OCI-M2 (cell line): Measurements from ENCODE around the gene AGPAT3.
A peak's percentile ranks its signal among the peaks of the same experiment; 100 is the strongest.

Experiments used
- DNase-seq: peaks from one replicate; lab custom pipeline; 2025; ENCODE audit not compliant: unreplicated experiment; lab: John Stamatoyannopoulos, UW

Gene AGPAT3

DNA sequence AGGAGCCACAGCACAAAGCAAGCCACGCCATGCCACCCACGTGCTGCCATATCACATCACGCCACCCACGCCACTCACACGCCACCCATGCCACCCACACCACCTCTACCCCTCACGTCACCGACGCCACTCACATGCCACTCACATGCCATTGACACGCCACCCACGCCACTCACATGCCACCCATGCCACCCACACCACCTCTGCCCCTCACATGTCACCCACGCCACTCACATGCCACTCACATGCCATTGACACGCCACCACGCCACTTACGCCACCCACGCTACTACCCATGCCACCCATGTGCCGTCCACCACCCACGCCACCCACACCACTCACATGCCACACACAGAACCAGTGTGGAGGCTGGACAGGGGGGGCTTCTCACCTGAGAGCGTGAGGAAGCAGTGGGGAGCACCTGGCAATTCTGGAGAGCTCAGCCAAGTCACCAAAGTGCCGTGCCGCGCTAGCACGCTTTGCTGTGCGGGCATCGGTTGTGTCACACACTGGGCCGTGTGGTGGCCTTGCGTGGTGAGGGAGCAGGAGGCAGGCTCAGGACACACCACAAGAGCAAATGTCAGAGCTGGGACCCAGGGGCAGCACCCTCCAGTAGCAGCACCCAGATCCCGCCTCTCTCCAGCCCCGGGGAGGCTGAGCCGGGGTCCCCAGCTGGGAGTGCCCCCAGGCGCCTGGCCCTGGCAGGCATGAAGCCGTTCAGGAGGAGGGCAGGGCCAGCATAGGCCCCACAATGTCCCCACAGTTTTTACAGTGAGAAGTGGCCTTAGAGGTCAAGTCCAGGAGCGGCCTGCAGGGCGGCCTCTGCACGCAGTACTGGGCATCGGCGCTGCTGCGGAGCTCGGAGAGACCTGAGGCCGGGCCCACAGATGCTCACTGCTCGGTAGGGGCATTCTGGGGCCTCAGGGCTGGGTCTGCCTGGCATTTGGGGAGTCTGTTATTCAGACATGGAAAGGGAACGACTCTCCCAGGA is 70.0 kb downstream of the AGPAT3 start:
- no peak for DNase-seq

- DNase-seq, result no peak
These were observed 70.7 kb downstream of the AGPAT3 start for GRCh38 chr21:43935711-43936110.

- DNase-seq, result no peak
These were observed 71.4 kb downstream of the AGPAT3 start for GRCh38 chr21:43936247-43936967.

DNA sequence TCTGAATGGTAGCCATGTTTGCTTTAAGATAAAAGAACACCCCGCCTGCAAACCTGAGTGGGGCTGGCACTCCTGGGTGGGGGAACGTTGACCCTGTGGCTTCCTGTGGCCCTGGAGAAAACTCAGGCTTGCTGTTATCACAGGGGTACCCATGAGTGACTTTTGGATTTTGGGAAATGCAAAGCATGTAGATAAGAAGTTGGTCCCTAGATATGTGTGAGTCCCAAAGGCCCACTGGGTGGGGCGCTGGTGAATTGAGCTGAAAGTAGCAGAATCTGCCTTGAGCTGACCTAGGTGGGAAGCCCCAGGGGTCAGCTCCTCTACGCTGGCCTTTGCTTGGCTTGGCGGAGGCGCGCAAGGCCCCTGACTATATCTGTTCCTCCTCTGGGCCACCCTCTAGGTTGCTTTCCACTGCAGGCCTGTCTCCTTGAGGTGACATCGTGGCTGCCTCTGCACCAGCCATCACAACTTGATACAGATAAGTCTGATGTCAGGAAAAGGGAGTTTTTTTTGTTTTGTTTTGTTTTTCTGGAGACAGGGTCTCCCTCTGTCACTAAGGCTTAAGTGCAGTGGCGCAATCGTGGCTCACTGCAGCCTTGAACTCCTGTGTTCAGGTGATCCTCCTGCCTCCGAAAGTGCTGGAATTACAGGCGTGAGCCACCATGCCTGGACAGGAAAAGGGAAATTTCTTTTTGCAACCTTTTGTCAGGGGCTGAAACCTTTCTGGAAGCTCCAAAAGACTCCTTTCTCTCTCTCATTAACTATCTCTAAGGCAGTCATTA is 72.2 kb downstream of the AGPAT3 start:
- DNase-seq, result no peak

DNA sequence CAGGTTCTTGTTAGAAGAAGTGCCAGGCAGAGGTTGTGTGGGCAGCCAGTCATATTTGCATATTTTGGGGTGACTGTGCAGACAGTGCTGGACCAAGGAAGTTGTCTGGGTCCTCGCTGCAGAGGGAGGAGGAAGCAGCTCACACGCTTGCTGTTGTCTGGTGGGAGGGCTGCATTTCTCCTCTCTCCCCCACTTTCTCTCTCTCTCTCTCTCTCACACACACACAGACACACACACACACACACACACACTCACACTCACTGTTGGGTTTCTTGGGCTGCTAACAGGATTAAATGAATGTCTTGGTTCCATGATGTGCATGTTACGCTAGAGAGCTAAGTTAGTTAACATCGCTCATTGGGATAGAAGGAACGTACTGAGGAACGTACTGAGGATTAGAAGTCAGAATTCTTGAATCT is 72.9 kb downstream of the AGPAT3 start:
- no peak for DNase-seq

DNA sequence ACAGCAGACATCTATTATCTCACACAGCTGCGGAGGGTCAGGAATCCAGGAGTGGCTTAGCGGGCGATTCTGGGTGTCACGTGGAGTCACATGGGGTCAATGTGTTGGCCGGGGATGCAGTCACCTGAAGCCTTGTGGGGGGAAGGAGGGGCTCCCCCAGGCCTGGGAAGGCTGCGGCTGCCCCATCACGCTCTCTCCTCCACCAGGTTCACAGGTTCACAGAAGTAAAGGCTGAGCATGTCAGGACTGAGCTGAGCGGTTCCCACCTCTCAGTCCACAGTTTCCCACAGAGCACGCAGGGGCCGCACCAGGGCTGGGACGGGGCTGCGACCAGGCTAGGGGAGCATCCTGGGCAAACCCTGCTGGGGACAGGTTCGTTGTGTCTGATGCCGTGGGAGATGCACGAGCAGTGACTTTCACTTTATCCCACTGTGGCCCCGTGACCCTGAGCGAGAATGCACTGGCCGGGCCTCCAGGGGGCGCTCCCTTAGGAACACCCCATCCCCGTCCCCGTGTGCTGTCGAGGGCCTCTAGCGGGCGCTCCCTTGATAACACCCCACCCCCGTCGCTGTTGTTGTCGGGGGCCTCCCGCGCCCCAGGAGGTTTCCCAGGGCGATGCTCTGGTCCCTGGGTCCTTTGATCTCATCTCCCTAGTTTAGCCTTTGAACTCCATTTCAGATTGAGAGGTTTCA is 73.9 kb downstream of the AGPAT3 start:
- peak; percentile 44 for DNase-seq

GRCh38 chr21:43939443-43940328 is 74.7 kb downstream of the AGPAT3 start:
- no peak for DNase-seq

- no peak for DNase-seq
These were observed 75.5 kb downstream of the AGPAT3 start for GRCh38 chr21:43940329-43941050.

- no peak for DNase-seq
These were observed 77.2 kb downstream of the AGPAT3 start for GRCh38 chr21:43942201-43942600.

- DNase-seq, result no peak
These were observed 77.6 kb downstream of the AGPAT3 start for GRCh38 chr21:43942621-43943020.

- no peak for DNase-seq
These were observed 78.6 kb downstream of the AGPAT3 start for GRCh38 chr21:43943512-43944077.

DNA sequence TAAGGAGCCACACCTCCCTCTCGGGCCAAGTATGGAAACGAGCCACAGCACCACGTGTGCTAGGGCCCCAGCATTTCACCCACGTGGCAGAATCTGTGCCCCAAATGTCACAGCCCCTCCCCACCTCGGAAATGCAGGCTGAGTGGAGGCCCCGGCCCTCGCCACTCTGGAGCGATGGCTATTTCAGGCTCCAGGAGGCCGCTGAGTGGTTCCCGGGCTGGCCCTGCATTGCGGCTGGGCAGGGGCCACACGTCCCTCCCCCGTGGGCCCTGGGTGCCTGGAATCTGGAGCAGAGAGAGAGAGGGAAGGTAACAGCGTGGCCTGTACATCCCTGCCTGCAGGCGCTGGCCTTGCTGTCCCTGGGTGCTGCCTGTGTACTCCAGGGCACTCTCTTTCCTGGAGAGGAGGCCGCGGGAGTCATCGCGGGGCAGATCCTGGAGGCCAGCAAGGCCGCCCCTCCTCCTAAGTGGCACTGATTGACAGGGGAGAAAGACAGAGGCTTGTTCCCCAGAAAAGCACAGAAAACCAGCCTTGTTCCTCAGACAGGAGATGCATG is 79.1 kb downstream of the AGPAT3 start:
- no peak for DNase-seq

DNA sequence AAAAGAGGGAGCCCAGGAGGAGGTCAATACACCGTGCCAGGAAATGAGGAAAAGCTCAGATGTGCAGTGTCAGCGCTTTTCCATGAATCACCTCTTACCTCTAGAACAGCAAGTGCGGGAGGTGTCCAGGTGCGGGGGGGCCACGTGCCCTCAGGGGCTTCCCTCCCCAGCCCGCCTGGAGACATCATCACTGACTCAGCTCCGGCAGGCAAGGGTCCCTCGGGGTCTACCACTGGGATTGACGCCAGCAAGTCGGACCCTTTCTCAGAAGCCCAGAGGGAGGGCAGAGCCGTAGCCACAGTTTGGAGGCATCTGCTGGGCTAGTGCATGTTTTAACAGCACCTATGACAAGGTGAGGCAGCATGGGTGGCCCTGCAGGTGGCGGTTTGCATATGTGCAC is 79.7 kb downstream of the AGPAT3 start:
- no peak for DNase-seq

- no peak for DNase-seq
These were observed 83.9 kb downstream of the AGPAT3 start for GRCh38 chr21:43948740-43949498.

DNA sequence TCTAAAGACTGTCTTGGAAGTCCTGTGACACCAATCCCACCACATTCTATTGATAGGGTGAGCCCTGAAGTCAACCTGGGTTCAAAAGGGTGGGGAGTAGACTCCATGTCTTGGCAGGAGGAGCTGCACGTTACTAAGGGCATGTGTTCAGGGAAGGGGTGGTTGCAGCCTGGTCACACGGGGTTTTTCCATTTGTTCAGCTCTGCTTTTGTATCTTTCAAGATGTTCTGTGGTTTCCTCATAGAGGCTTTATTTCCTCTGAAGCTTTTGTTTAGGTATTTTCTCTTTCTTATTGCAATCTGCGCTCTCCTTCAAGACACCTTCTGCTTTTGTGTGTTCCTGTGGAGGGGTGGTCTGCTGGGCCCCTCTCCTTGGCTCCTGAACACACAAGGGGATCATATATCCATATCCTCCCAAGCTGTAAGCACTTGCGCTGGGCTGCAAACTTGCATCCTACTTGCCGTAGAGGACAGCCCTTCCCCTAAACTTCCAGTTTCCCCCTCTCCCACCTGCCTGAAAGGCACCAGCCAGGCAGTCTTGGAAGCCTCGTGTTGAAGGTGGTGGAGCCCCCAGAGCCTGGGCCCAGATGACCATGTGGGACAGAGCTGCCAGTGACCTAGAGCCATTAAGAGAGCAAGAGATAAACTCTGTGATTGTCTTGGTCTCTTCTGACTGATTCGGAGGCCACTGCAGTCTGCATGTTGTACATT is 84.6 kb downstream of the AGPAT3 start:
- no peak for DNase-seq

GRCh38 chr21:43950481-43950880 is 85.5 kb downstream of the AGPAT3 start:
- DNase-seq, result no peak

DNA sequence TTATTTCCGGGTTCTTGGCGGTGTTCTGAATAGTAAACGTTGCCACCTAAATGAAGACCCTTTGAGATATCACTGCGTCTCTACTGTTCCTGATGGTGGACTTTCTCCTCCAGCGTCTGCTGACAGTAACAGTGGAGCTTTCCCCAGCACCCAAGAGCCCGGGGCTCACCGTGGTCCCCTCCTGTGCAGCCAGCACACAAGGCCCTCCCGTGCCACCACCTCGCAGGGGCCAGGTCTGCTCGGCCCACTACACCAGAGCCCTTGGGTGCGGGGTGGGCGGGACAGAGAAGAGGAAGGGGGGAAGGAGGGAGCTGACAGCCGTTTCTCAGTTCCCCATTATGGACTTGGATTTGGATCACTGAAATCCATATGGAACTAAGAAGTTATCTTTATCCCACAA is 85.9 kb downstream of the AGPAT3 start:
- DNase-seq, result no peak
